Transverse colon (tissue), 4 donors: ENCODE results near the gene DLG5. TPM values are rescaled to one million over a fixed set of nuclear protein-coding genes. Genes with fewer than 3 reads are reported as not detected.

Experiments used
- DNase-seq: peaks from one replicate; pipeline ENCODE4 v3.0.0-alpha.2; 2019
- H3K27ac ChIP-seq, 4 donors: fragments of 200-600 bp; sonication (generic); 2 replicates each; pipeline ENCODE4 v1.5.1; 2016 to 2018; ENCODE audit warnings: inconsistent platforms in 4 of 4
- H3K27me3 ChIP-seq: fragments of 200-600 bp; sonication (generic); 2 replicates; pipeline ENCODE4 v1.5.1; 2017; ENCODE audit warnings: inconsistent platforms
- H3K36me3 ChIP-seq, 4 donors: fragments of 200-600 bp; sonication (generic); 2 replicates each; pipeline ENCODE4 v1.5.1; 2017 to 2019; ENCODE audit warnings: inconsistent platforms in 4 of 4
- H3K4me1 ChIP-seq, 4 donors: fragments of 200-600 bp; sonication (generic); 2 replicates each; pipeline ENCODE4 v1.5.1; 2017 to 2020; ENCODE audit warnings: inconsistent platforms in 4 of 4
- H3K4me3 ChIP-seq, 4 donors: fragments of 200-600 bp; sonication (generic); 1 replicate in 1 of 4; 2 replicates in 3 of 4; pipeline versions ENCODE4 v1.5.1 to v1.6.1; 2017 to 2019; ENCODE audit warnings: inconsistent platforms in 4 of 4
- H3K9me3 ChIP-seq, 2 donors: fragments of 200-600 bp; sonication (generic); 2 replicates each; pipeline ENCODE4 v1.5.1; 2017 to 2019; ENCODE audit warnings: inconsistent platforms in 2 of 2
- CTCF ChIP-seq, 5 experiments: fragments of 200-600 bp in 3 of 5; fragments of 450-650 bp in 2 of 5; sonication (generic) in 3 of 5; IDR thresholded peaks; 1 replicate in 2 of 5; 2 replicates in 3 of 5; pipeline ENCODE4 v1.5.1; 2016 to 2017; ENCODE audit warnings: antibody characterized with exemption in 5 of 5, inconsistent platforms in 3 of 5, mild to moderate bottlenecking in 2 of 5, moderate library complexity in 1 of 5
- EP300 ChIP-seq: sonication (generic); formaldehyde crosslinking; IDR thresholded peaks from one replicate; pipeline ENCODE4 v1.6.1; 2017; ENCODE audit warnings: antibody characterized with exemption, low read depth
- POLR2A ChIP-seq: fragments of 450-650 bp; IDR thresholded peaks from one replicate; pipeline ENCODE4 v1.6.1; 2016; ENCODE audit warnings: antibody characterized with exemption, mild to moderate bottlenecking, moderate library complexity
- POLR2AphosphoS5 ChIP-seq, 3 donors: sonication (generic); formaldehyde crosslinking; IDR thresholded peaks; one replicate each; pipeline ENCODE4 v1.6.1; 2016; ENCODE audit warnings: antibody characterized with exemption in 3 of 3
- WGBS, 2 donors: methylation state at CpG; one replicate each; pipeline ENCODE4 v1.1.5; 2018; ENCODE audit warnings: low coverage in 1 of 2; 5-methylcytosine and 5-hydroxymethylcytosine counted together
- in situ Hi-C, 4 donors: fragments of 200-750 bp; cut with MboI; loops; one replicate each; pipeline versions ENCODE4 v1.15.0 to v1.15.1; 2017; ENCODE audit warnings: low sequenced_read_pairs in 3 of 4, low pct_ligation_motif_present in 1 of 4, low pct_unique_long_range_greater_than_20kb in 1 of 4
- intact Hi-C: fragments of 100-400 bp; cut with DNase I; formaldehyde crosslinking; loops from one replicate; pipeline ENCODE4 v1.15.1; 2023; ENCODE audit warnings: low total_unique reads
- total RNA-seq, 4 donors: library from RNA; depleted of rRNA; stranded (reverse); fragments of >200 nt; gene quantifications; one replicate each; pipeline ENCODE4 v1.1.0, GENCODE V29; 2016

The DLG5 gene
- total RNA-seq, 4 donors from 2014 or later = 31.4 to 90.1 (median 44.6) TPM

- H3K36me3 ChIP-seq = peaks cover 0 to 20% (median 3%) of the 10 kb centered on the region in 4 donors
- no peaks in the 10 kb centered on the region for H3K9me3 ChIP-seq
- no peak overlapping the region for H3K4me3 ChIP-seq
- H3K4me1 ChIP-seq = peaks cover 36 to 50% (median 37%) of the 10 kb centered on the region in 4 donors
- TF ChIP-seq POLR2A = no peak
- no peak for TF ChIP-seq CTCF (IDR thresholded peaks at IDR 0.05)
- no peak for TF ChIP-seq EP300
- TF ChIP-seq POLR2AphosphoS5 (IDR thresholded peaks at IDR 0.05) = no peak
- 80 to 91% methylated on average over 2 to 5 of the region's 5 CpGs for WGBS, 2 donors
- DNase-seq = no peak
- intact Hi-C loops (no loop called here), in situ Hi-C loops (loop anchor here in 2 of 4 donors (25.0 kb wide), 2 partner anchors 145 to 170 kb away; no protein-coding TSS in a partner anchor)
- H3K27ac ChIP-seq = peak overlapping the region in 3 of 4 donors; percentile 88 to 92 (median 90)
- H3K27me3 ChIP-seq = no peaks in the 10 kb centered on the region
Measured at GRCh38 chr10:77842652-77843212, 83.8 kb downstream of the DLG5 start.

GRCh38 chr10:77841711-77842375 lies 84.7 kb downstream of the DLG5 start:
- H3K27ac ChIP-seq = no peak overlapping the region
- intact Hi-C loops = no loop called here
- H3K9me3 ChIP-seq = no peaks in the 10 kb centered on the region
- H3K4me3 ChIP-seq = no peak overlapping the region
- TF ChIP-seq EP300 (no peak), POLR2AphosphoS5 (IDR thresholded peaks at IDR 0.05) (no peak), POLR2A (no peak), CTCF (IDR thresholded peaks at IDR 0.05) (no peak)
- H3K4me1 ChIP-seq = peaks cover 27 to 51% (median 33%) of the 10 kb centered on the region in 4 donors
- H3K36me3 ChIP-seq = peaks cover 0 to 20% (median 3%) of the 10 kb centered on the region in 4 donors
- H3K27me3 ChIP-seq = no peaks in the 10 kb centered on the region
- DNase-seq = no peak
- in situ Hi-C loops = loop anchor here in 2 of 4 donors (25.0 kb wide), 2 partner anchors 145 to 170 kb away; no protein-coding TSS in a partner anchor
- WGBS, 2 donors = 92% methylated on average over 27 of the region's 27 CpGs; no CpG with 5 or more reads in 1 of the 2 donors

DNA sequence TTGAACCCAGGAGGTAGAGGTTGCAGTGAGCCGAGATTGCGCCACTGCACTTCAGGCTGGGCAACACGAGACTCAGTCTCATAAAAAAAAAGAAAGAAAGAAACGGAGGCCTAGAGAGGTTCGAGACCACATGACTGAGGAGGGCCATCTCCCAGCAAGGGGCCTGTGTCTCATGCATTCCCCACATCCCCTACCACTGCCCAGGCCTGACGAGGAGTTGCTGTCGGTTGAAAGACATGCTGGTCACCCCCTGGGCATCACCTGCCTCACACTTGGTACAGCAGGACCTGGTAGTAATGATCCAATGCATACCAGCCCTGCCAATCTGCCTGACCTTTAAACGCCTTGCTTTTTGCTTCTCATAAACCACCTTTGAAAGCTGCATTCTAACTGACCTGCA lies 85.9 kb downstream of the DLG5 start:
- no peaks in the 10 kb centered on the region for H3K27me3 ChIP-seq
- DNase-seq = no peak
- no peak overlapping the region for H3K27ac ChIP-seq
- WGBS, 2 donors = 86 to 92% methylated on average over 6 to 8 of the region's 8 CpGs
- TF ChIP-seq CTCF (IDR thresholded peaks at IDR 0.05) (no peak), EP300 (no peak), POLR2AphosphoS5 (IDR thresholded peaks at IDR 0.05) (no peak), POLR2A (no peak)
- peaks cover 0 to 20% (median 3%) of the 10 kb centered on the region in 4 donors for H3K36me3 ChIP-seq
- in situ Hi-C loops = loop anchor here in 2 of 4 donors (25.0 kb wide), 2 partner anchors 147 to 172 kb away; no protein-coding TSS in a partner anchor
- H3K4me1 ChIP-seq = peaks cover 17 to 51% (median 22%) of the 10 kb centered on the region in 4 donors
- H3K9me3 ChIP-seq = no peaks in the 10 kb centered on the region
- intact Hi-C loops = no loop called here
- H3K4me3 ChIP-seq = no peak overlapping the region

GRCh38 chr10:77837925-77838595 lies 88.5 kb downstream of the DLG5 start:
- H3K4me3 ChIP-seq = no peak overlapping the region
- TF ChIP-seq EP300 = no peak
- TF ChIP-seq CTCF (IDR thresholded peaks at IDR 0.05) = no peak
- TF ChIP-seq POLR2AphosphoS5 (IDR thresholded peaks at IDR 0.05) = no peak
- no peak for TF ChIP-seq POLR2A
- H3K4me1 ChIP-seq = peaks cover 0 to 27% (median 0%) of the 10 kb centered on the region in 4 donors
- H3K27me3 ChIP-seq = no peaks in the 10 kb centered on the region
- no peak for DNase-seq
- in situ Hi-C loops = loop anchor here in 2 of 4 donors (25.0 kb wide), 2 partner anchors 149 to 174 kb away; no protein-coding TSS in a partner anchor
- intact Hi-C loops = no loop called here
- 77% methylated on average over 14 of the region's 14 CpGs; no CpG with 5 or more reads in 1 of the 2 donors for WGBS, 2 donors
- no peaks in the 10 kb centered on the region for H3K9me3 ChIP-seq
- peaks cover 0 to 25% (median 10%) of the 10 kb centered on the region in 4 donors for H3K36me3 ChIP-seq
- H3K27ac ChIP-seq = peak overlapping the region; percentile 34 to 57 (median 44)
